Epidermal melanocyte (primary cell): ENCODE results near the gene TMEM185B.
"Not testable (repeated sequence)": the region's sequence is repeated elsewhere in the genome, so short reads cannot be mapped to it uniquely, and the experiment has no call there.

Source experiments
- DNase-seq: peaks from one replicate; pipeline ENCODE4 v3.0.0; 2011; ENCODE audit warnings: low spot score; ENCODE audit not compliant: insufficient read length

Gene TMEM185B

GRCh38 chr2:120223034-120223912 lies at the start of gene TMEM185B:
Gene TMEM185B, minus strand, starts transcription at chr2:120223400. Its CDS starts 424 bp downstream, at chr2:120222976.
- peak; percentile 92 for DNase-seq

- no peak for DNase-seq
These were observed 48.6 kb upstream of the TMEM185B start for GRCh38 chr2:120271711-120272379.

- DNase-seq = no peak
These were observed 46.6 kb upstream of the TMEM185B start for GRCh38 chr2:120269816-120270215.

- DNase-seq = no peak
These were observed 46.0 kb upstream of the TMEM185B start for GRCh38 chr2:120269076-120269744.

GRCh38 chr2:120267348-120267747 lies 44.1 kb upstream of the TMEM185B start:
- no peak for DNase-seq

- no peak for DNase-seq
These were observed 41.8 kb upstream of the TMEM185B start for GRCh38 chr2:120265006-120265405.

- DNase-seq = no peak
These were observed 39.7 kb upstream of the TMEM185B start for GRCh38 chr2:120262761-120263428.

GRCh38 chr2:120262150-120262549 lies 39.0 kb upstream of the TMEM185B start:
- DNase-seq = no peak

- no peak for DNase-seq
These were observed 38.3 kb upstream of the TMEM185B start for GRCh38 chr2:120261387-120262006.

GRCh38 chr2:120260736-120261135 lies 37.5 kb upstream of the TMEM185B start:
- DNase-seq = no peak

GRCh38 chr2:120259939-120260338 lies 36.7 kb upstream of the TMEM185B start:
- DNase-seq = not testable (repeated sequence)

- no peak for DNase-seq
These were observed 35.0 kb upstream of the TMEM185B start for GRCh38 chr2:120258196-120258595.

GRCh38 chr2:120257522-120257921 lies 34.3 kb upstream of the TMEM185B start:
- DNase-seq = no peak

- DNase-seq = no peak
These were observed 33.4 kb upstream of the TMEM185B start for GRCh38 chr2:120256651-120257000.

GRCh38 chr2:120255986-120256650 lies 32.9 kb upstream of the TMEM185B start:
- DNase-seq = no peak

- no peak for DNase-seq
These were observed 31.9 kb upstream of the TMEM185B start for GRCh38 chr2:120255071-120255470.

GRCh38 chr2:120254178-120254577 lies 31.0 kb upstream of the TMEM185B start:
- no peak for DNase-seq

- DNase-seq = peak; percentile 85
These were observed 30.1 kb upstream of the TMEM185B start for GRCh38 chr2:120253021-120253882.

GRCh38 chr2:120252225-120253020 lies 29.2 kb upstream of the TMEM185B start, which contains the start of gene RALB:
Gene RALB, plus strand, starts transcription at chr2:120252852. Its CDS starts 25,813 bp downstream, at chr2:120278665.
- DNase-seq = peak; percentile 97
